Muscle of back (tissue), 13 donors: ENCODE results near the gene NOTUM. TPM values are rescaled to one million over a fixed set of nuclear protein-coding genes. Genes with fewer than 3 reads are reported as not detected.

ENCODE experiments used
- DNase-seq, 3 donors: peaks; one replicate each; pipeline versions ENCODE4 v3.0.0 to v3.0.0-alpha.2; 2013
- long read RNA-seq, 9 donors: transcript quantifications; one replicate each; lab custom pipeline, GENCODE V29; 2026
- polyA plus RNA-seq, 10 donors: library from polyadenylated mRNA; unstranded; fragments of 120-200 nt; gene quantifications; one replicate each; pipeline ENCODE4 v1.2.1, GENCODE V29; 2013; ENCODE audit not compliant: insufficient read length in 10 of 10

Gene NOTUM
- 1 to 10 TPM; 1.5 to 4.2 (median 2.8) TPM for polyA plus RNA-seq
- long read RNA-seq, donor 1: 0 reads
- long read RNA-seq, donor 2: 0 reads
- long read RNA-seq, donor 3: 0 reads
- long read RNA-seq, donor 4: 0 reads
- long read RNA-seq, donor 5: 0 reads
- long read RNA-seq, donor 6: 0 reads
- long read RNA-seq, donor 7: 0 reads
- long read RNA-seq, donor 8, partial matches to known transcripts: 0 of 1 reads
- long read RNA-seq, donor 8, other reads (novel, unspliced or antisense): 0 of 1 reads
- long read RNA-seq, donor 9: 0 reads

- peak in 1 of 3 donors; percentile 32 for DNase-seq
These were observed at the start of gene NOTUM for GRCh38 chr17:81961087-81961511. Gene NOTUM (minus strand): TSS chr17:81961187. CDS start chr17:81960909, 278 bp downstream.

GRCh38 chr17:82009413-82009812 is 48.4 kb upstream of the NOTUM start:
- no peak for DNase-seq

- no peak for DNase-seq
These were observed 48.0 kb upstream of the NOTUM start for GRCh38 chr17:82008941-82009405.

GRCh38 chr17:82008258-82008940 is 47.4 kb upstream of the NOTUM start:
- DNase-seq: no peak

- no peak for DNase-seq
These were observed 46.7 kb upstream of the NOTUM start for GRCh38 chr17:82007495-82008257.

GRCh38 chr17:82007228-82007494 is 46.2 kb upstream of the NOTUM start:
- DNase-seq: no peak

- DNase-seq: no peak
These were observed 45.7 kb upstream of the NOTUM start for GRCh38 chr17:82006468-82007227.

GRCh38 chr17:82005701-82006348 is 44.8 kb upstream of the NOTUM start:
- DNase-seq: no peak

GRCh38 chr17:82004517-82005455 is 43.8 kb upstream of the NOTUM start:
- DNase-seq: no peak

GRCh38 chr17:82003411-82004381 is 42.7 kb upstream of the NOTUM start:
- peak; percentile 40 to 92 (median 65) for DNase-seq

GRCh38 chr17:82001571-82002056 is 40.6 kb upstream of the NOTUM start:
- no peak for DNase-seq

- DNase-seq: peak in 1 of 3 donors; percentile 49
These were observed 40.0 kb upstream of the NOTUM start for GRCh38 chr17:82000803-82001570.

GRCh38 chr17:81999976-82000802 is 39.2 kb upstream of the NOTUM start:
- DNase-seq: no peak

GRCh38 chr17:81999587-81999975 is 38.6 kb upstream of the NOTUM start:
- no peak for DNase-seq

- DNase-seq: peak in 1 of 3 donors; percentile 49
These were observed 37.9 kb upstream of the NOTUM start for GRCh38 chr17:81998691-81999438.

- DNase-seq: no peak
These were observed 37.2 kb upstream of the NOTUM start for GRCh38 chr17:81998212-81998611.
